Kidney (tissue), 14 donors: ENCODE measurements around the gene STXBP3. TPM values are rescaled to one million over a fixed set of nuclear protein-coding genes. Genes with fewer than 3 reads are reported as not detected.

Experiments used
- DNase-seq, 5 donors: peaks; one replicate each; pipeline ENCODE4 v3.0.0-alpha.2; 2013 to 2020
- FAIRE-seq: peaks from 2 replicates; lab custom pipeline; 2012; peaks lifted over from hg19 to GRCh38; lab: Jason Lieb, UNC
- H3K27ac ChIP-seq, 2 donors: one replicate each; pipeline ENCODE4 v1.7.0; 2013; ENCODE audit warnings: low read depth in 2 of 2, low read length in 2 of 2, inconsistent platforms in 1 of 2
- H3K27me3 ChIP-seq: one replicate; pipeline ENCODE4 v1.7.1; 2013; ENCODE audit warnings: low read length, inconsistent platforms; ENCODE audit not compliant: control insufficient read depth, insufficient read depth
- H3K36me3 ChIP-seq, 3 donors: one replicate each; pipeline versions ENCODE4 v1.7.0 to v1.7.1; 2013; ENCODE audit warnings: low read length in 3 of 3, control low read depth in 1 of 3, inconsistent platforms in 1 of 3; ENCODE audit not compliant: insufficient read depth in 3 of 3, control insufficient read depth in 2 of 3
- H3K4me1 ChIP-seq, 3 donors: one replicate each; pipeline versions ENCODE4 v1.7.0 to v1.7.1; 2013; ENCODE audit warnings: low read length in 3 of 3, inconsistent platforms in 1 of 3, low read depth in 1 of 3; ENCODE audit not compliant: control insufficient read depth in 2 of 3, insufficient read depth in 2 of 3
- H3K4me3 ChIP-seq, 3 donors: one replicate each; pipeline versions ENCODE4 v1.7.0 to v1.8.1; 2013; ENCODE audit warnings: low read length in 3 of 3, control low read depth in 1 of 3, inconsistent platforms in 1 of 3
- H3K9ac ChIP-seq, 3 donors: one replicate each; pipeline versions ENCODE4 v1.7.0 to v1.7.1; 2013; ENCODE audit warnings: low read length in 3 of 3, control low read depth in 1 of 3, inconsistent platforms in 1 of 3
- H3K9me3 ChIP-seq, 3 donors: one replicate each; pipeline versions ENCODE4 v1.7.0 to v1.7.1; 2013; ENCODE audit warnings: low read length in 3 of 3, control low read depth in 1 of 3, inconsistent platforms in 1 of 3; ENCODE audit not compliant: control insufficient read depth in 2 of 3, insufficient read depth in 1 of 3
- intact Hi-C: fragments of 100-400 bp; cut with DNase I; formaldehyde crosslinking; loops from one replicate; pipeline ENCODE4 v1.11.1; 2022
- polyA plus RNA-seq: library from polyadenylated mRNA; stranded (reverse); fragments of 350-450 nt; fragmentation: Illumina TruSeq; extraction: RNeasy Lipid Tissue Mini Kit (QIAGEN cat#74804); gene quantifications from one replicate; pipeline ENCODE4 v1.2.3, GENCODE V29; 2014; ENCODE audit warnings: low read depth, low replicate concordance; ENCODE audit not compliant: insufficient read depth
- total RNA-seq: library from RNA; stranded (reverse); fragmentation: NEBNext Ultra II Directional; extraction: Animal tissue kit (Norgen Biotek cat#: 25700); gene quantifications from one replicate; pipeline ENCODE4 v1.2.1, GENCODE V29; 2021
- TF ChIP-seq, protein P1 (sequence below): IDR thresholded peaks from 3 replicates; pipeline ENCODE4 v1.5.1; 2012; ENCODE audit warnings: mild to moderate bottlenecking, moderate library complexity, borderline replicate concordance; ENCODE audit not compliant: insufficient read depth; ENCODE audit errors: extremely low read depth
- donor health status: control.
- donor health status: control.
- donor health status: control.
- donor health status: control.
- donor health status: control.
- donor health status: DM: yes; HTN: yes; CAD: no.
- donor health status: Normal renal cell carcinoma (clear cell type).

The STXBP3 gene
- total and polyA plus RNA-seq, 2 donors from 2014 or later: 26.0 to 61.4 TPM

DNA sequence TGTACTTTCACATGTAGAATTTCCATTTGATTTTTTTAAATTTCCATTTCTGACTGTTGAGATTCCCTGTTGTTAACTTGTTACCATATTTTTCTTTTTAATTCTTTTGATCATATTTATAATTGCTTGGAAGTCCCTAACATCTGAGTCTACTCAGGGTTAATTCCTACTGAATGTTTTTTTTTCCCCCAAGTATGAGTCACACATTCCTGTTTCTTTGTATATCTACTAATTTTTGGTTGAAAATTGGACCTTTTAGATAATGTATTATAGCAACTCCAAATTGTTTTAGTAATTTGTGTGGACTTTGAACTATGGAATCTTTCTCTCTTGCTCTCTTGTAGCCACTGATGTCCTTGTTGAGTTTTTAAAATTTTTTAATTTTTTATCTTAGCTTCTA is 54.6 kb downstream of the STXBP3 start:
- DNase-seq (no peak), FAIRE-seq (peak; percentile 39)
- no peak overlapping the region for H3K9ac ChIP-seq
- peaks cover 0 to 18% (median 11%) of the 10 kb centered on the region in 3 donors for H3K36me3 ChIP-seq
- no peaks in the 10 kb centered on the region for H3K4me1 ChIP-seq
- H3K27me3 ChIP-seq: no peaks in the 10 kb centered on the region
- no peak overlapping the region for H3K27ac ChIP-seq
- no peaks in the 10 kb centered on the region for H3K9me3 ChIP-seq
- intact Hi-C loops: no loop called here
- TF ChIP-seq, protein P1, sequence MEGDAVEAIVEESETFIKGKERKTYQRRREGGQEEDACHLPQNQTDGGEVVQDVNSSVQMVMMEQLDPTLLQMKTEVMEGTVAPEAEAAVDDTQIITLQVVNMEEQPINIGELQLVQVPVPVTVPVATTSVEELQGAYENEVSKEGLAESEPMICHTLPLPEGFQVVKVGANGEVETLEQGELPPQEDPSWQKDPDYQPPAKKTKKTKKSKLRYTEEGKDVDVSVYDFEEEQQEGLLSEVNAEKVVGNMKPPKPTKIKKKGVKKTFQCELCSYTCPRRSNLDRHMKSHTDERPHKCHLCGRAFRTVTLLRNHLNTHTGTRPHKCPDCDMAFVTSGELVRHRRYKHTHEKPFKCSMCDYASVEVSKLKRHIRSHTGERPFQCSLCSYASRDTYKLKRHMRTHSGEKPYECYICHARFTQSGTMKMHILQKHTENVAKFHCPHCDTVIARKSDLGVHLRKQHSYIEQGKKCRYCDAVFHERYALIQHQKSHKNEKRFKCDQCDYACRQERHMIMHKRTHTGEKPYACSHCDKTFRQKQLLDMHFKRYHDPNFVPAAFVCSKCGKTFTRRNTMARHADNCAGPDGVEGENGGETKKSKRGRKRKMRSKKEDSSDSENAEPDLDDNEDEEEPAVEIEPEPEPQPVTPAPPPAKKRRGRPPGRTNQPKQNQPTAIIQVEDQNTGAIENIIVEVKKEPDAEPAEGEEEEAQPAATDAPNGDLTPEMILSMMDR: no peak
- no peak overlapping the region for H3K4me3 ChIP-seq

DNA sequence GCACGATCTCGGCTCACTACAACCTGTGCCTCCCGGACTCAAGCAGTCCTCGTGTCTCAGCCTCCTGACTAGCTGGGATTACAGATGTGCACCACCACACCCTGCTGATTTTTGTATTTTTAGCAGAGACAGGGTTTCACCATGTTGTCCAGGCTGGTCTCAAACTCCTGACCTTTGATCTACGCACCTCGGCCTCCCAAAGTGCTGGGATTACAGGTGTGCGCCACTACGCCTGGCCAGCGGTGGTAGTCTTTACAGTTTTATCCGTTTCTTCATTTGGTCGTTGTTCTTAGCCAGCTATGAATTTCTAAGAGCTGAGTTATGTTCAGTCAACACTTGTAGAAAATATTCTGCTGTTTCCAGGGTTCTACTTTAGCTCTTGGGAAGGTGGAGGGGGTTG is 57.1 kb downstream of the STXBP3 start:
- TF ChIP-seq, protein P1: no peak
- H3K27ac ChIP-seq: no peak overlapping the region
- DNase-seq: no peak
- no peaks in the 10 kb centered on the region for H3K9me3 ChIP-seq
- peaks cover 2 to 24% (median 13%) of the 10 kb centered on the region in 3 donors for H3K36me3 ChIP-seq
- H3K4me1 ChIP-seq: no peaks in the 10 kb centered on the region
- no peak overlapping the region for H3K9ac ChIP-seq
- no peaks in the 10 kb centered on the region for H3K27me3 ChIP-seq
- no peak for FAIRE-seq
- H3K4me3 ChIP-seq: no peak overlapping the region
- intact Hi-C loops: no loop called here

DNA sequence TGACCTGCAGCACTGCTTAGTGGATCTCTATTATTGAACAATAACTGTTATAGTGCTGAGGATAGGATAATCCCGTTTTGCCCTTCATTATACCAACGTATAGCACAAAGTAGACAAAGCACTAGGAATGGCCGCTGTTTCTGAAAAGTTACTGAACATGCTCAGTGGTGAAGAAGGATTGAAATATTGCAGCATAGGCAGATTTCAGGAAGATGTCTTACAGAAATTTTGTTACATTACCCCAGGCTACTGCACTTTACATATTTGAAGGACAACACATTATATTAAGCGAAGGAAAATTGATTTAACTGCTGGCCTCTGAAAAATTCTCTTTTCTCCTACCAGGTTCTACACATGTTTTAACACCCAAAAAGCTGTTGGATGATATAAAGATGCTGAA is 62.0 kb downstream of the STXBP3 start:
- Histone ChIP-seq H3K4me3 (no peak overlapping the region), H3K9me3 (no peaks in the 10 kb centered on the region), H3K36me3 (peaks cover 2 to 14% (median 13%) of the 10 kb centered on the region in 3 donors), H3K9ac (no peak overlapping the region), H3K4me1 (no peaks in the 10 kb centered on the region), H3K27ac (no peak overlapping the region), H3K27me3 (no peaks in the 10 kb centered on the region)
- intact Hi-C loops: no loop called here
- no peak for DNase-seq
- no peak for FAIRE-seq
- TF ChIP-seq, protein P1: no peak

DNA sequence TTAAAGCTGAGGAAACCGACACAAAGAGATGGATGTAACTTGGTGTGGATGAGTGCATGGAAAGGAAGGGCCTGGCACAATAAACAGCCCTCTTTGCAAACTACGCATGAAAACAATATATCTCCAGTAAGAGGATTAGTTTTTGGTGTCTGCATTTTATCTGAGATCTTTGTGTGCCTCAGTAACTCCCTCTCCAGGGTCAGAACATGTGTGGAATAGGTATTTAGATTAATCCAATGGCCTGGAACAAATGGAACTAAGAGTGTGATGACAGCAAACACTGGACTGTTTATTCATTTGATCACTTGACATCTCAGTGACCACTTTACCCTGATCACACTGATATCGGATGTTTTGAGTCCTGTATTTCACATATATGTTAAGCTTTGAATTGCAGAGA is 65.1 kb downstream of the STXBP3 start:
- H3K9me3 ChIP-seq: no peaks in the 10 kb centered on the region
- no peaks in the 10 kb centered on the region for H3K27me3 ChIP-seq
- H3K36me3 ChIP-seq: peaks cover 0 to 13% (median 7%) of the 10 kb centered on the region in 3 donors
- intact Hi-C loops: no loop called here
- H3K4me1 ChIP-seq: no peaks in the 10 kb centered on the region
- no peak overlapping the region for H3K4me3 ChIP-seq
- DNase-seq (no peak), FAIRE-seq (no peak)
- H3K27ac ChIP-seq: no peak overlapping the region
- no peak overlapping the region for H3K9ac ChIP-seq
- TF ChIP-seq, protein P1: no peak
